Vagina (tissue), 2 donors: ENCODE data around the gene ZDHHC11. TPM values are rescaled to one million over a fixed set of nuclear protein-coding genes. Genes with fewer than 3 reads are reported as not detected.

Experiments used
- DNase-seq, 2 donors: peaks; one replicate each; pipeline ENCODE4 v3.0.0-alpha.2; 2017; ENCODE audit errors: extremely low spot score in 2 of 2
- H3K27ac ChIP-seq: fragments of 200-600 bp; sonication (generic); one replicate; pipeline ENCODE4 v1.5.1; 2019
- H3K27me3 ChIP-seq: fragments of 200-600 bp; sonication (generic); one replicate; pipeline ENCODE4 v1.5.1; 2019
- H3K36me3 ChIP-seq, 2 donors: fragments of 200-600 bp; sonication (generic); one replicate each; pipeline ENCODE4 v1.5.1; 2017 to 2019
- H3K4me1 ChIP-seq: fragments of 200-600 bp; sonication (generic); one replicate; pipeline ENCODE4 v1.5.1; 2019
- H3K4me3 ChIP-seq, 2 donors: fragments of 200-600 bp; sonication (generic); 1 replicate in 1 of 2; 2 replicates in 1 of 2; pipeline ENCODE4 v1.5.1; 2016 to 2019
- H3K9me3 ChIP-seq: fragments of 200-600 bp; sonication (generic); one replicate; pipeline ENCODE4 v1.5.1; 2019
- POLR2A ChIP-seq, 2 donors: fragments of 450-650 bp; IDR thresholded peaks; one replicate each; pipeline ENCODE4 v1.6.1; 2017; ENCODE audit warnings: antibody characterized with exemption in 2 of 2, mild to moderate bottlenecking in 2 of 2, moderate library complexity in 2 of 2
- POLR2AphosphoS5 ChIP-seq, 2 donors: sonication (generic); formaldehyde crosslinking; IDR thresholded peaks; one replicate each; pipeline ENCODE4 v1.9.0; 2017; ENCODE audit warnings: antibody characterized with exemption in 2 of 2, mild to moderate bottlenecking in 2 of 2, low read depth in 1 of 2; ENCODE audit not compliant: insufficient read depth in 1 of 2
- intact Hi-C: fragments of 100-400 bp; cut with DNase I; formaldehyde crosslinking; loops from one replicate; pipeline ENCODE4 v1.15.1; 2023
- total RNA-seq: library from RNA; depleted of rRNA; stranded (reverse); fragments of >200 nt; gene quantifications from one replicate; pipeline ENCODE4 v1.2.3, GENCODE V29; 2016
- TF ChIP-seq, protein P1 (sequence below), 3 experiments: fragments of 450-650 bp in 2 of 3; fragments of 200-600 bp in 1 of 3; sonication (generic) in 1 of 3; IDR thresholded peaks; one replicate each; pipeline ENCODE4 v1.5.1; 2017 to 2019; ENCODE audit warnings: antibody characterized with exemption in 3 of 3, mild to moderate bottlenecking in 2 of 3, moderate library complexity in 2 of 3

The ZDHHC11 gene
- total RNA-seq, 1 donor from 2014 or later: 5.6 TPM

DNA sequence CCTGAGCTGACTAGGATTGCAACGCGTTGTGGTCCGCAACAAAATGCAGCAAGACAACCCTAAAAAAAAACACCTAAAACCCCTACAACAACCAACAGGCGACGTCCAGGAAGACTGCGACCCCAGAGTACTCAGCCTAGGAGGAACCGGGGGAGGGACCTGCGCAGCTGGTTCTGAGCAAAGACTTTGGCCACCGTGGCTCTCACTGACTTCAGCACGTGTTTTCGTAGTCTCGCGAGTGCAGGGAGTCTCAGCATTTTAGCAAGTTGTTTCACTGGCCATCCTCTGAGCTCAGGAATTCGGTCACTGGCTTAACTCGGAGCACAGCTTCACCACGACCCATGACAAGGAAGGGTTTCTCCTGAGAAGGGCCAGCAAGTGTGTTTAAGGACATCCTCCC lies 8.6 kb upstream of the ZDHHC11 start:
- peaks cover 6% of the 10 kb centered on the region for H3K4me1 ChIP-seq
- intact Hi-C loops: no loop called here
- TF ChIP-seq POLR2A (IDR thresholded peaks at IDR 0.05) (no peak), POLR2AphosphoS5 (IDR thresholded peaks at IDR 0.05; ENCODE audit: insufficient read depth in 1 of 2, low read depth in 1 of 2) (no peak)
- TF ChIP-seq, protein P1, sequence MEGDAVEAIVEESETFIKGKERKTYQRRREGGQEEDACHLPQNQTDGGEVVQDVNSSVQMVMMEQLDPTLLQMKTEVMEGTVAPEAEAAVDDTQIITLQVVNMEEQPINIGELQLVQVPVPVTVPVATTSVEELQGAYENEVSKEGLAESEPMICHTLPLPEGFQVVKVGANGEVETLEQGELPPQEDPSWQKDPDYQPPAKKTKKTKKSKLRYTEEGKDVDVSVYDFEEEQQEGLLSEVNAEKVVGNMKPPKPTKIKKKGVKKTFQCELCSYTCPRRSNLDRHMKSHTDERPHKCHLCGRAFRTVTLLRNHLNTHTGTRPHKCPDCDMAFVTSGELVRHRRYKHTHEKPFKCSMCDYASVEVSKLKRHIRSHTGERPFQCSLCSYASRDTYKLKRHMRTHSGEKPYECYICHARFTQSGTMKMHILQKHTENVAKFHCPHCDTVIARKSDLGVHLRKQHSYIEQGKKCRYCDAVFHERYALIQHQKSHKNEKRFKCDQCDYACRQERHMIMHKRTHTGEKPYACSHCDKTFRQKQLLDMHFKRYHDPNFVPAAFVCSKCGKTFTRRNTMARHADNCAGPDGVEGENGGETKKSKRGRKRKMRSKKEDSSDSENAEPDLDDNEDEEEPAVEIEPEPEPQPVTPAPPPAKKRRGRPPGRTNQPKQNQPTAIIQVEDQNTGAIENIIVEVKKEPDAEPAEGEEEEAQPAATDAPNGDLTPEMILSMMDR (IDR thresholded peaks at IDR 0.05): no peak
- H3K9me3 ChIP-seq: no peaks in the 10 kb centered on the region
- DNase-seq: no peak
- peaks cover 0 to 15% of the 10 kb centered on the region in 2 donors for H3K36me3 ChIP-seq
- H3K27me3 ChIP-seq: no peaks in the 10 kb centered on the region
- H3K27ac ChIP-seq: no peak overlapping the region
- H3K4me3 ChIP-seq: no peak overlapping the region

DNA sequence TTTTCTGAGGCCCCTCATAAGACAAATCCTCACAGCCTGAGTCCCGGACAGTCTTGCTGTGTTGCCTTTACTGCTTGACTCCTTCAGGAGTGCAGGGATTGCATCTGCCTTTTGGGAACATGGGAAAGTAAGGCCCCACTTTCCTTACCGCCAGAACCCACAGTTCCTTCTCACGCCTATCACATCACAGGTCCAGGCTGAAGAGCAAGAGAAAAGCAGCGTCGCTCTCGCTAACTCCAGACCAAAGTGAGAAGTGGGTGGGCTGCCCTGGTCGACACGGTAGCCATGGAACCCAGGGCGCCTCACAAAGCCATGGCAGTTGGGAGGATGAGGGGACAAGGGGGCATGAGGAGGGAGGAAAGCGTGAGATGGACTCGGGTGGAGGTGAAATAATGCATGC lies 7.9 kb upstream of the ZDHHC11 start:
- H3K9me3 ChIP-seq: no peaks in the 10 kb centered on the region

DNA sequence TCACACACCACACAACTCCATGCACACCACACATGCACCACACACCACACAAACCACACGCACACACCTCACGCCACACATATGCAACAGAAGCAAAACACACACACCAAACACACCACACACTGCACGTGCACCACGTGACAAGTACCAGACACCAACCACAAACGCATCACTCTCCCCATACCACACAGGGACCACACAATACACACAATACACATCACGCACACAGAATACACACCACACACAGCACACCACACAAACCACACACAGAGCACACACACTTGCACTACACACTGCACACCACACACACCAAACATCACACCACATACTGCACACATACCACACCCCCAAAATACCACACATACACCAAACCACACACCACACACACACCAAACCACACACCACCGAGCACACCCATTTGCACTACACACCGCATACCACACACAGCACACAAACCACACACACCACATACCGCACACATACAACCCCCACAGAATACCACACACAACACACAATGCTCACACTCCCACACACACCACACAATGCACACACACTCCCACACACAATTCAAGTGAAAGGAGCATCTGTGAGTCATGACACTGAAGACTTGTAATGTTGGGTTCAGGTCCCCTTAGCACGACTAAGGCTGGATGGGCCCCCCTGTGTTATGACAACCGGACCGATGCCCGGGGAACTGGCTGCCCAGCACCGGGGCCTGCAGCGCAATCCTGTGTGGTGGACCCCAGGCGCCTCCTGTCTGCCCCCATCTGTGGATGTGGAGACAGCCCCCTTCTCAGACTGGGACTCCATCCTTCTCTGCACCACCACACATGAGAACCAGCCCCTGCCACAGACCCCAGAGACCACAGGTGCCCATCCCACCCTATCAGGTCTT lies 6.0 kb upstream of the ZDHHC11 start:
- intact Hi-C loops: no loop called here
- no peak for DNase-seq
- no peak overlapping the region for H3K27ac ChIP-seq
- no peaks in the 10 kb centered on the region for H3K36me3 ChIP-seq
- H3K27me3 ChIP-seq: no peaks in the 10 kb centered on the region
- no peaks in the 10 kb centered on the region for H3K4me1 ChIP-seq
- H3K4me3 ChIP-seq: no peak overlapping the region
- TF ChIP-seq, protein P1 (IDR thresholded peaks at IDR 0.05): no peak
- TF ChIP-seq POLR2A (IDR thresholded peaks at IDR 0.05) (no peak), POLR2AphosphoS5 (IDR thresholded peaks at IDR 0.05; ENCODE audit: insufficient read depth in 1 of 2, low read depth in 1 of 2) (no peak)
- no peaks in the 10 kb centered on the region for H3K9me3 ChIP-seq

More for the DNA sequence above, 7.9 kb upstream of the ZDHHC11 start:
- Histone ChIP-seq H3K36me3 (peaks cover 0 to 10% of the 10 kb centered on the region in 2 donors), H3K4me3 (no peak overlapping the region), H3K27me3 (no peaks in the 10 kb centered on the region), H3K4me1 (no peaks in the 10 kb centered on the region), H3K27ac (no peak overlapping the region)
- no peak for DNase-seq
- intact Hi-C loops: no loop called here
- TF ChIP-seq, protein P1 (IDR thresholded peaks at IDR 0.05): no peak

DNA sequence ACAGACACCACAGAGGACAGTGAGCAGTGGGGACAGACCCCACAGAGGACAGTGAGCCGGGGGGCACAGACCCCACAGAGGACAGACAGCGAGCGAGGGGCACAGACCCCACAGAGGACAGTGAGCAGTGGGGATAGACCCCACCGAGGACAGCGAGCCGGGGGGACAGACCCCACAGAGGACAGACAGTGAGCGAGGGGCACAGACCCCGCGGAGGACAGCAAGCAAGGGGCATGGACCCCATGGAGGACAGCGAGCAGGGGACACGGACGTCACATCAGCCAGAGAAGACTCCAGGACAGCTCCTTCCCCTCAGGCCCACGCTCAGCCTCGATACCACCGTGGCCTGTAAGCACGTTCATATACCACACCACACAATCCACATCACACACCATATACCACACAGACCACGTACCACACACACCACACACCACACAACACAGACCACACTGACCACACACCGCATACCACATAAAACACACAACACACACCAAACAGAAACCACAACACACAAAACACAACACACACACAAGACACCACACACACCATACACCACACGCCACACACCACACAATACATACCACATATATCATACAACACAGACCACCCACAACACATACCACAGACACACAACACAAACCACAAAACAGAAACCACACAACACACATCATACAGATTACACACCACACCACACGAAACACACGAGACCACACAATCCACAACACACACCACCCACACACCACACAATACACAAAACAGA lies 5.2 kb upstream of the ZDHHC11 start:
- Histone ChIP-seq H3K9me3 (no peaks in the 10 kb centered on the region), H3K27ac (no peak overlapping the region), H3K36me3 (no peaks in the 10 kb centered on the region), H3K4me1 (no peaks in the 10 kb centered on the region), H3K27me3 (no peaks in the 10 kb centered on the region), H3K4me3 (no peak overlapping the region)
- no peak for DNase-seq
- intact Hi-C loops: no loop called here
- no peak for TF ChIP-seq POLR2A (IDR thresholded peaks at IDR 0.05)
- TF ChIP-seq, protein P1 (IDR thresholded peaks at IDR 0.05): no peak
- TF ChIP-seq POLR2AphosphoS5 (IDR thresholded peaks at IDR 0.05; ENCODE audit: insufficient read depth in 1 of 2, low read depth in 1 of 2): no peak
